Measurements from ENCODE around the gene VPS35L.
"Not testable (repeated sequence)": the region's sequence is repeated elsewhere in the genome, so short reads cannot be mapped to it uniquely, and the experiment has no call there.

The VPS35L gene

DNA sequence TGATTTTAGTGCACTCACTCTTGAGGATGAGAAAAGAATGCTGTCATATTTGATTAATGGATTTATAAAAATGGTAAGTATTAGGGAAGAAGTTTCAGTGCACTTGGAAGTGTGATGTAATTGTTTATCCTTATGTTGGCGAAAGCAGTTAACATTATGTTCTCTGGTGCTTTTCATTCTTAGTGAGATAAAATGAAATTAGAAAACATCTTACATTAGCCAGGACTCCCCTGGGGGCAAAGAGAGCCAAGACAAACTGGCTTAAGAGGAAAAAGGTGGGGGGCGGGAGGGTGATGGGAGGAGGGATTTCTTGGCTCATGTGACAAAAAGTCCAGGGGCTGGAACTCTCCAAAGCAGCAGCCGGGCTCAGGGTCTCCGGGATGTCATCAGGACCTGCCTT lies 89.4 kb downstream of the VPS35L start:
- no peak for DNase-seq (ENCODE audit: low read depth in 1 of 2, low spot score in 1 of 2)

DNA sequence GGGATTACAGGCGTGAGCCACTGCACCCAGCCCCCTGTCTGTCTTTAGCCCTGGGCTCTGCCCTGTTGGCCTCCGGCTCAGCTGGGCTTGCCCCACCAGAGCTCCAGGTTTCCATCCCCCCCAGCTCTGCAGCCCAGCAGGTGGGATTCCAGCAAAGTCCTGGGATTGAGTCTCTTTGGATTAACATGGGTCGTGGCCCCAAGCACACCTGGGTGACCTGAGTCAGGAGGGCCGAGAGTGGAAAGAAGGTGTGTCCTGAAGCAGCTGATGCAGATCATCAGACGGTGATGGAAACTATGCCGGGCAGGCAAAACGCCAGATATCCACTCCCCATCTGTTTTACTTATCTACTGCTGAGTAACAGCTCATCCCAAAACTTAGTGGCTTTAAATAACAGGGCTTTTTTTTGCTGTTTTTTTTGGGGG lies 90.1 kb downstream of the VPS35L start:
- no peak for DNase-seq (ENCODE audit: low read depth in 1 of 2, low spot score in 1 of 2)

GRCh38 chr16:19649980-19650379 lies 94.5 kb downstream of the VPS35L start:
- no peak for DNase-seq (ENCODE audit: low read depth in 1 of 2, low spot score in 1 of 2)

DNA sequence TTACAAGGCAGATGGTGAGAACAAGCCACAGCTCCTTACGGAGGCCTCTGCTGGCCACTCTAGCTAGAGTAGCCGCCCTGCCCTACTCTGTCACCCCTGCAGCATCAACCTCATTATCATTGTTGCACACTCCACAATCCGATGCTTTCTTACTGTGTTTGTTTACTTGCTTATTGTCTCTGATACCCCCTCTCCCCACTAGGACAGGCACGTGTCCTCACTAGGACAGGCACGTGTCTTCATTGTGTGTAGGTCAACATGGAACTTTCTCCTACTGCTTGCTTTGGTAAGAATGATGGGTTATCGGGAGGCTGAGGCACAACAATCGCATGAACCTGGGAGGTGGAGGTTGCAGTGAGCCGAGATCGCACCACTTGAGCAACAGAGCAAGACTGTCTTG lies 98.6 kb downstream of the VPS35L start:
- no peak for DNase-seq (ENCODE audit: low read depth in 1 of 2, low spot score in 1 of 2)

GRCh38 chr16:19655242-19655777 lies 99.8 kb downstream of the VPS35L start:
- no peak for DNase-seq (ENCODE audit: low read depth in 1 of 2, low spot score in 1 of 2)

DNA sequence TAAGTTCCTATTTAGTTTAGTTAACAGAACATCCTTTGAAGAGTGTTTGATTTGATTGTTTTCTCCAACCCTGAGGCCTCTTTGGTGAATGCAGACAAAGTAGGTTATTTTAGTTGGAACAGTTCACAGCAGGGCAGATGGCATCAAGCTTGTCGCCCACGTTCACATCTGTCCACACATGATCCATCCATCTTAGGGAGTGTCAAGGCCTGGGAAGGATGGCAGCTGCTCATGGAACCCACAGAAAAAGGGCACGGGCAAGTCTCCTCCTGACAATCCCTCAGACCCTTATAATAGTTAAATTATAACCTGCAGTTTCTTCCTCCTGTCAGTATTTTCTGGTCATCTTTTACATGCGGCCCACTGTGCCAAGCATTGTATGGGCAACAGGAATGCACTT lies 102.3 kb downstream of the VPS35L start:
- no peak for DNase-seq (ENCODE audit: low read depth in 1 of 2, low spot score in 1 of 2)

- DNase-seq (ENCODE audit: low read depth in 1 of 2, low spot score in 1 of 2): no peak
Measured at GRCh38 chr16:19659554-19659953, 104.1 kb downstream of the VPS35L start.

DNA sequence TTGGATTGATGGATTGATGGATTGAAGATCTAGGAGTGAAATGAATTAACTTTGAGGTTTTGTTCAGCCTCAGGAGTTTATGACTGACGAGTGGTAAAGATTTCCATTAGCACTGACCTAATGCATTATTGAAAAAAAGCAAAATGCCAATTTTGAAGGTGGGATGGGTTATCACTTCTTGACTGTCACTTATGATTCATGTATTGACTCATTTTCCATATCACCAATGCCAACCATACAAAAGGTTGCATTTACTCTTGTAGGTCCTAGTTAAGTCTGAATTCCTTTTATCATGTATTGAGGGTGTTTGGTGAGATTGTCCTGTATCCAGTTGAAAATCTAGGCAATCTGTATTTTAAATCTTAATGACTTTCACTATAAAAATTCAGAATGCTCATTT lies 104.9 kb downstream of the VPS35L start:
- no peak for DNase-seq (ENCODE audit: low read depth in 1 of 2, low spot score in 1 of 2)

- DNase-seq (ENCODE audit: low read depth in 1 of 2, low spot score in 1 of 2): no peak
Measured at GRCh38 chr16:19662351-19662750, 106.8 kb downstream of the VPS35L start.

DNA sequence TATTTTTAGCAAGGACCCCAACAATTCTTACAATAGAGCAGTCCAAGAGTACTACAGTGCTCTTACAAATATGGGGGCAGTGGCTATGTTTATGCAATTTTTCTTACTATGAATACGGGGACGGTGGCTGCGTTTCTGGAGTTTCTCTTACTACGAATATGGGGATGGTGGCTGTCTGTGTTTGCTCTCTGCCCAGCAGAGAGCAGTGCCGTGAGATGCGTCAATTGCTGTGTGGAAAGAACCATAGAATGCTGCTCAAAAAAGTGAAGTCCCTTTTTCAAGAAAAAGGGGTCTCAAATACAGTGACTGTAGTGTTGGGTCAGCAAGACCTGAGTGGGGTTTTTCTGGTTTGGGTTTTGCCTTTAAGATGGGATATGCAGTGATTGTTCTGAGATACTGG lies 108.7 kb downstream of the VPS35L start:
- DNase-seq (ENCODE audit: low read depth in 1 of 2, low spot score in 1 of 2): no peak

- not testable (repeated sequence) for DNase-seq (ENCODE audit: low read depth in 1 of 2, low spot score in 1 of 2)
Measured at GRCh38 chr16:19665313-19665712, 109.8 kb downstream of the VPS35L start.

GRCh38 chr16:19666477-19666876 lies 111.0 kb downstream of the VPS35L start:
- DNase-seq (ENCODE audit: low read depth in 1 of 2, low spot score in 1 of 2): no peak

DNA sequence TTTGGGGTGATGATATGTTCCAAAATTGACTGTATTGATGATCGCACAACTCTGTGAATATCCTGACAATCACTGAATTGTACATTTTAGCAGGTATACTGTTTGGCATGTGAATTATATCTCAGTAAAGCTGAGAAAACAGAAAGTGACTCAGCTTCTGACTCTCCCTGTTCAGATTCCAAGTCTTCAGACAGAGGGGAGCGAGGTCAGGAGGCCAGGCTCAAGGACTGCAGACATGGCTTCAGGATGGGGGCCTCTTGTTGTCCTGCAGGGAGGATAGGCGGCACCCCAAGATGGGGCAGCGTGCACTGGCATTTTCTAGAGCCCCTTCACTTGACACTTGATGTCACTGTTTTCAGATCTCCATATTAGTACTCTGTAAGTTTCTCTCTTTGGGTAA lies 116.9 kb downstream of the VPS35L start:
- DNase-seq (ENCODE audit: low read depth in 1 of 2, low spot score in 1 of 2): no peak

DNA sequence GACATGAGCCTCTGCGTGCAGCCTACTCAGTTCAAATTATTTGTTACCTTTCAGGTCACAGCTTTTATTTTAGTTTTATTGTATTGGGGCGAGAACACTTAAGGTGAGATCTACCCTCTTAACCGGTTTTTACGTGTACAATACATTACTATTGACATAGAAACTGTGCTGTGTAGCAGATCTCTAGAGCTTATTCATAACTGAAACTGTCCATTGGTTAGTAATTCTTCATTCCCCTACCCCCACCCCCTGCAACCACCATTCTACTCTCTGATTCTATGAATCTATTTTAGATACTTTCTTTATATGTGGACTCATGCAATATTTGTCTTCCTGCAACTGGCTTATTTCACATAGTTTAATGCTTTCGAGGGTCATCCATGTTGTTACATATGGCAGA lies 119.0 kb downstream of the VPS35L start:
- DNase-seq (ENCODE audit: low read depth in 1 of 2, low spot score in 1 of 2): no peak

DNA sequence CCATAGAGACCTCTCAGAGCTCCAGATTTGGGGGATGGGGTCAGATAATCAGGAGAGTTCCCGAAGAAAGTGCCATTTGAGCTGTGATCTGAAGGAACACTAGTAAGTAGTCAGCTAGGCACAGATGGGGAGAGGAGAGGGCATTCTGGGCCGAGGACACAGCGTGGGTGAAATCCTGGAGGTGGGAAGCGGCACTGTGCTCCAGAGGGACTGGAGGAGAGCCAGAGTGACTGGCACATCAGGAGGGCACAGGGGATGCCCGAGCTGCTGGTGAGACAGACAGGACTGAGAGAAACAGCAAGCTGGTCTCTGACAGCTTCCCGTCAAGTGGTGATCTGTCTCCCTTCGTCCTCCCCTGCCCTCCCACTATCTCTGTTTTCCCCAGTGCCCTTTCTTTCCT lies 121.9 kb downstream of the VPS35L start:
- DNase-seq (ENCODE audit: low read depth in 1 of 2, low spot score in 1 of 2): no peak

DNA sequence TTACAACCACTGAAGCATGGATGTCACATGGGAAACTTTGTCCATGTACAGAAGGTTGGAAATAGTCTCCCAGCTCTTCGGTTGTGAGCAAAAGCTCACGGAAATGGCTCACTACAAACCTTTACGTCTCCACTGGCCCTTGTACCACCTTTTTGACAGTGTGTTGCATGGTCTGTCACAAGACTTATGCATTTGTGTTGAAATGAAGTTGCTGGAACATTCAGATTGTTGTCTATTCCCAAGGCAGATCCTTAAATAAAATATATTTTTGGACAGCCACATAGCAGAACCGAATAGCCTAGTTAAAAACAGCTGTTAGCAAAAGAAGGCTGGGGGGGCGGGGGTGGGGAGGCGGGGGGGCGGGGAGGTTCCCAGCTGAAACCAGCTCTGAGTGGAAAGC lies 123.3 kb downstream of the VPS35L start:
- DNase-seq (ENCODE audit: low read depth in 1 of 2, low spot score in 1 of 2): no peak

GRCh38 chr16:19679281-19679680 lies 123.8 kb downstream of the VPS35L start:
- DNase-seq (ENCODE audit: low read depth in 1 of 2, low spot score in 1 of 2): not testable (repeated sequence)

DNA sequence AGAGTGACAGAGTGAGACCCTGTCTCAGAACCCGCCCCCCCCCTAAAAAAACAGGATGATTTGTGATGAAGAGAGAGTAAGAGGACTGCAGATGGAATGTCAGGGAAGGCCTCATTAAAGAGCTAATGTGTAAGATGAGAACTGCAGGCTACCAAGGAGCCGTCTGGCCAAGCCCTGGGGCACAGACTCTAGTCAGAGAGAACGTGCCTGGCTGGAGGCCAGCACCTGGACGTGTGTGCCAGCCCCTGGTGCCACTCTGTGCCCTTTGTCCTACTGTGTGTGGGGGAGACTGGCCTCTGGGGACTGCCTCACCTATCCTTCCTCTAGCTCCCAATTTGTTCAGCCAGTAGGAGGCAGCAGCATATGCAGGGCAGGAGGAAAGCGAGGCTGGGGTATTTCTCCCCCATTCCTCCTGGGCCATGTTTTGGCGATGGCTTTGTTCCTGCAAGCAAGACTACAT lies 125.4 kb downstream of the VPS35L start:
- DNase-seq (ENCODE audit: low read depth in 1 of 2, low spot score in 1 of 2): no peak

DNA sequence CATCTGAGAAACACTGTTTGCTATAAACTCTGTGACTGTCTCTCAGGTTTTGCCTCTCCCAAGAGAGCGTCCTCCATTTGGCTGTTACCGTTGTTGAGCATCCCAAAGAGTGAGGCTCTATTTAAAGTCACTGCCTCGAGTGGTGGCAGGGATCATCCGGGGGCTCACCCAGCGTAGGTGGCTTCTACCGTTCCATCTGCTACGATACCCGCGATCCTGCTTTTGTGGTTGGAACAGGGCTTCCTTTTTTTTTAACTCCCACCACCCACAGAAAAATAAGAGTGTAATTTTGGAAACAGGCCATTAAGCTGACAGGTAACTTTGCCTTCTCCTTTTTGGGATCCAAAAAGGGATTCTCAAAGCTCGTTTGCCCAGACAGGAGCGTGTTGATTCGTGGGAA lies 126.1 kb downstream of the VPS35L start:
- DNase-seq (ENCODE audit: low read depth in 1 of 2, low spot score in 1 of 2): no peak

GRCh38 chr16:19683453-19684236 lies 128.1 kb downstream of the VPS35L start:
- DNase-seq (ENCODE audit: low read depth in 1 of 2, low spot score in 1 of 2): no peak

DNA sequence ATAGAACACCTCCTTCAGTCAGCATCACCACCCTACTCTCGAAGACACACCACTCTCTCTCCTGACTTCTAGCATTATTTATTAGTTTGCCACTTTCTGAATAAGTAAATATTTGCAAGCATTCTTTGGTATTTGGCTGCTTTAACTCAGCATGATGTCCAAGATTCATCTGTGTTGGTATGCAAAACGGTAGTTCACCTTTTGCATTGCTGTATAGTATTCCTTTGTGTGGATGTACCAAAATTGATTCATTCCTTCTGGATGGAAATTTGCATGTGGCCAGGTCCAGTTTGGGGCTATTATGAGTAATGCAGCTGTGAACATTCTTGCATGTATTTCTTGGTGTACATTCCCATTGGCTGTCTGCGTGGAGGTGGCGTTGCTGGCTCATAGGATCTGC lies 129.7 kb downstream of the VPS35L start:
- DNase-seq (ENCODE audit: low read depth in 1 of 2, low spot score in 1 of 2): no peak

DNA sequence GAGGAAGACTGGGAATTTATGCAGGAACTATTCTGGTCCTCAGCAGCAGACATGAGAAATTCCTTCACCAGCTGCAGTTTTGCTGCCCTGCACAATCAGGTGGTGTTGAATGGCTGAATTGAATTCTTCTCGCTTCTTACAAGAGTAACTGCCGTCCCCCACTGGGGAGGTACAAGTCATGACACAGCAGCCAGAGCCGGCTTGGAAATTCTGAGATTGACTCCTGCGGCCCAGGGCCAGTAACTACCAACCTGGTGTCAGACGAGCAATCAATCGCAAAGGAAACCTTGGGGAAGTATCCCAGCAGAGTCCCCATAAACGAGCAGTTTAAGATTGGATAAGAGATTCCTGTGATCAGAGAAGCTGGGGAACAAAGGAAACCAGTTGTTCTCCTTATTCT lies 131.8 kb downstream of the VPS35L start:
- no peak for DNase-seq (ENCODE audit: low read depth in 1 of 2, low spot score in 1 of 2)

Measured in stimulated activated CD4-positive, alpha-beta T cell treated with anti-CD3 and anti-CD28 coated beads, Interleukin-15, amount 100 ng/mL, for 1 hour (primary cell).